Astrocyte of the cerebellum (primary cell): ENCODE data around the gene FAM111A.
"Not testable (repeated sequence)": the region's sequence is repeated elsewhere in the genome, so short reads cannot be mapped to it uniquely, and the experiment has no call there.

Experiments used
- DNase-seq: peaks from one replicate; pipeline ENCODE4 v3.0.0-alpha.2; 2011; ENCODE audit warnings: low read depth
- H3K4me3 ChIP-seq: 2 replicates; pipeline ENCODE4 v1.5.1; 2011; ENCODE audit warnings: mild to moderate bottlenecking, low read depth, low read length, moderate library complexity
- in situ Hi-C: cut with HindIII; loops from 2 replicates; pipeline ENCODE4 v1.10.0; 2017; ENCODE audit warnings: low sequenced_read_pairs
- TF ChIP-seq, protein P1 (sequence below): IDR thresholded peaks from 2 replicates; pipeline ENCODE4 v1.5.1; 2012; ENCODE audit warnings: low read length, low read depth, moderate library complexity, mild to moderate bottlenecking; ENCODE audit errors: missing control alignments

FAM111A gene

GRCh38 chr11:59135648-59136461, 6.8 kb upstream of the FAM111A start:
- DNase-seq = peak; percentile 53
- in situ Hi-C loops = no loop called here
- TF ChIP-seq, protein P1, sequence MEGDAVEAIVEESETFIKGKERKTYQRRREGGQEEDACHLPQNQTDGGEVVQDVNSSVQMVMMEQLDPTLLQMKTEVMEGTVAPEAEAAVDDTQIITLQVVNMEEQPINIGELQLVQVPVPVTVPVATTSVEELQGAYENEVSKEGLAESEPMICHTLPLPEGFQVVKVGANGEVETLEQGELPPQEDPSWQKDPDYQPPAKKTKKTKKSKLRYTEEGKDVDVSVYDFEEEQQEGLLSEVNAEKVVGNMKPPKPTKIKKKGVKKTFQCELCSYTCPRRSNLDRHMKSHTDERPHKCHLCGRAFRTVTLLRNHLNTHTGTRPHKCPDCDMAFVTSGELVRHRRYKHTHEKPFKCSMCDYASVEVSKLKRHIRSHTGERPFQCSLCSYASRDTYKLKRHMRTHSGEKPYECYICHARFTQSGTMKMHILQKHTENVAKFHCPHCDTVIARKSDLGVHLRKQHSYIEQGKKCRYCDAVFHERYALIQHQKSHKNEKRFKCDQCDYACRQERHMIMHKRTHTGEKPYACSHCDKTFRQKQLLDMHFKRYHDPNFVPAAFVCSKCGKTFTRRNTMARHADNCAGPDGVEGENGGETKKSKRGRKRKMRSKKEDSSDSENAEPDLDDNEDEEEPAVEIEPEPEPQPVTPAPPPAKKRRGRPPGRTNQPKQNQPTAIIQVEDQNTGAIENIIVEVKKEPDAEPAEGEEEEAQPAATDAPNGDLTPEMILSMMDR = peak; percentile 100
- H3K4me3 ChIP-seq = no peak overlapping the region

DNA sequence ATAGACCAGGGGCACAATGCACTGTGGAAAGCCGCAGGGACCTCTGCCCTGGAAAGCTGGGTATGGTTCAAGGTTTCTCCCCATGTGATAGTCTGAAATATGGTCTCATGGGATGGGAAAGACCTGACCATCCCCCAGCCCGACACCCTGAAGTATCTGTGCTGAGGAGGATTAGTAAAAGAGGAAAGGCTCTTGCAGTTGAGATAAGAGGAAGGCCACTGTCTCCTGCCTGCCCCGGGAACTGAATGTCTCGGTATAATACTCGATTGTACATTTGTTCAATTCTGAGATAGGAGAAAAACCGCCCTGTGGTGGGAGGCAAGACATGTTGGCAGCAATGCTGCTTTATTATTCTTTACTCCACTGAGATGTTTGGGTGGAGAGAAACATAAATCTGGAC, 6.1 kb upstream of the FAM111A start:
- H3K4me3 ChIP-seq, in situ Hi-C loops, DNase-seq: not testable (repeated sequence)

- DNase-seq = no peak
- no peak overlapping the region for H3K4me3 ChIP-seq
- in situ Hi-C loops = no loop called here
- TF ChIP-seq, protein P1 = no peak
Measured at GRCh38 chr11:59137190-59137589, 5.5 kb upstream of the FAM111A start.

- in situ Hi-C loops = no loop called here
- TF ChIP-seq, protein P1 = no peak
- no peak overlapping the region for H3K4me3 ChIP-seq
- DNase-seq = no peak
Measured at GRCh38 chr11:59138643-59139042, 4.0 kb upstream of the FAM111A start.

GRCh38 chr11:59141191-59141590, 1.5 kb upstream of the FAM111A start:
- DNase-seq = no peak
- TF ChIP-seq, protein P1 = no peak
- in situ Hi-C loops = no loop called here
- H3K4me3 ChIP-seq = no peak overlapping the region

- in situ Hi-C loops = no loop called here
Measured at GRCh38 chr11:59141673-59142460, 789 bp upstream of the FAM111A start.

More at GRCh38 chr11:59141673-59142460, 789 bp upstream of the FAM111A start:
- TF ChIP-seq, protein P1 = no peak
- peak; percentile 8 for DNase-seq
- peak overlapping the region; percentile 82 for H3K4me3 ChIP-seq
